Measurements from ENCODE around the gene DUSP23. TPM values are rescaled to one million over a fixed set of nuclear protein-coding genes. Genes with fewer than 3 reads are reported as not detected.

DUSP23 gene
- polyA plus RNA-seq, 1 donor from 2014 or later: 5.4 TPM

- no peak overlapping the region for H3K9ac ChIP-seq (ENCODE audit: low read length)
- H3K9me3 ChIP-seq (ENCODE audit: low read length): no peaks in the 10 kb centered on the region
- no peak overlapping the region for H3K27ac ChIP-seq (ENCODE audit: low read length)
- no peak overlapping the region for H3K4me3 ChIP-seq (ENCODE audit: low read length)
- H3K4me2 ChIP-seq (ENCODE audit: low read length): no peak overlapping the region
- no peaks in the 10 kb centered on the region for H3K9me2 ChIP-seq (ENCODE audit: insufficient read depth, low read length)
- H3F3A ChIP-seq (ENCODE audit: insufficient read depth, low read length, poor library complexity, severe bottlenecking): no peaks in the 10 kb centered on the region
- no peak overlapping the region for H2AFZ ChIP-seq (ENCODE audit: low read depth, low read length)
- TF ChIP-seq EZH2 (IDR thresholded peaks at IDR 0.05; ENCODE audit: borderline replicate concordance, insufficient read depth, low read length, poor library complexity, severe bottlenecking) (no peak), CTCF (IDR thresholded peaks at IDR 0.05; ENCODE audit: poor library complexity, severe bottlenecking) (no peak), EP300 (conservative IDR thresholded peaks at IDR 0.05; ENCODE audit: poor library complexity, severe bottlenecking) (no peak), POLR2AphosphoS5 (IDR thresholded peaks at IDR 0.05) (no peak), TAF1 (IDR thresholded peaks at IDR 0.05; ENCODE audit: low read depth) (no peak)
- H3K27me3 ChIP-seq (ENCODE audit: insufficient read depth, low read depth, low read length): no peaks in the 10 kb centered on the region
- H3K79me2 ChIP-seq (replicated peaks; ENCODE audit: insufficient read depth, low read length): no peaks in the 10 kb centered on the region
- H3K36me3 ChIP-seq (ENCODE audit: insufficient read depth, low read length): no peaks in the 10 kb centered on the region
- no peaks in the 10 kb centered on the region for H4K20me1 ChIP-seq (ENCODE audit: insufficient read depth)
These were observed 24.2 kb downstream of the DUSP23 start for GRCh38 chr1:159804924-159805323.

GRCh38 chr1:159815926-159816325 lies 35.2 kb downstream of the DUSP23 start:
- no peak for TF ChIP-seq POLR2AphosphoS5 (IDR thresholded peaks at IDR 0.05)
- no peak for TF ChIP-seq RAD21 (conservative IDR thresholded peaks at IDR 0.05)
- no peak for TF ChIP-seq TAF1 (IDR thresholded peaks at IDR 0.05; ENCODE audit: low read depth)
- TF ChIP-seq CTCF (IDR thresholded peaks at IDR 0.05; ENCODE audit: poor library complexity, severe bottlenecking): no peak
- no peak for TF ChIP-seq SMC3 (conservative IDR thresholded peaks at IDR 0.05; ENCODE audit: poor library complexity)
- TF ChIP-seq EZH2 (IDR thresholded peaks at IDR 0.05; ENCODE audit: borderline replicate concordance, insufficient read depth, low read length, poor library complexity, severe bottlenecking): no peak
- no peak for TF ChIP-seq EP300 (conservative IDR thresholded peaks at IDR 0.05; ENCODE audit: poor library complexity, severe bottlenecking)
- no peak for TF ChIP-seq REST (IDR thresholded peaks at IDR 0.05; ENCODE audit: borderline replicate concordance)
- no peak for TF ChIP-seq MXI1 (conservative IDR thresholded peaks at IDR 0.05; ENCODE audit: poor library complexity, severe bottlenecking)
- H3K4me3 ChIP-seq (ENCODE audit: low read length): no peak overlapping the region
- H3K4me2 ChIP-seq (ENCODE audit: low read length): no peak overlapping the region
- H3K9ac ChIP-seq (ENCODE audit: low read length): no peak overlapping the region
- no peaks in the 10 kb centered on the region for H3F3A ChIP-seq (ENCODE audit: insufficient read depth, low read length, poor library complexity, severe bottlenecking)
- H3K36me3 ChIP-seq (ENCODE audit: insufficient read depth, low read length): no peaks in the 10 kb centered on the region
- no peaks in the 10 kb centered on the region for H3K27me3 ChIP-seq (ENCODE audit: insufficient read depth, low read depth, low read length)
- no peaks in the 10 kb centered on the region for H4K20me1 ChIP-seq (ENCODE audit: insufficient read depth)
- no peaks in the 10 kb centered on the region for H3K9me2 ChIP-seq (ENCODE audit: insufficient read depth, low read length)
- H3K79me2 ChIP-seq (replicated peaks; ENCODE audit: insufficient read depth, low read length): no peaks in the 10 kb centered on the region
- H2AFZ ChIP-seq (ENCODE audit: low read depth, low read length): no peak overlapping the region
- H3K27ac ChIP-seq (ENCODE audit: low read length): no peak overlapping the region
- no peaks in the 10 kb centered on the region for H3K9me3 ChIP-seq (ENCODE audit: low read length)

All from neural cell (in vitro differentiated cells).